NCI-H82 treated with DMSO at 0.1 percent for 48 hours (cell line): ENCODE data around the gene HPCAL1.

Experiments
- DNase-seq: peaks from one replicate; lab custom pipeline; 2025; ENCODE audit not compliant: unreplicated experiment; lab: John Stamatoyannopoulos, UW

The HPCAL1 gene

GRCh38 chr2:10269291-10269690, 33.4 kb upstream of the HPCAL1 start:
- DNase-seq = no peak

- no peak for DNase-seq
These were observed 32.7 kb upstream of the HPCAL1 start for GRCh38 chr2:10269711-10270610.

- no peak for DNase-seq
These were observed 31.2 kb upstream of the HPCAL1 start for GRCh38 chr2:10271509-10271908.

- DNase-seq = no peak
These were observed 30.8 kb upstream of the HPCAL1 start for GRCh38 chr2:10271946-10272345.

- DNase-seq = no peak
These were observed 30.2 kb upstream of the HPCAL1 start for GRCh38 chr2:10272464-10272863.

- no peak for DNase-seq
These were observed 29.2 kb upstream of the HPCAL1 start for GRCh38 chr2:10273215-10274175.

GRCh38 chr2:10274376-10274775, 28.3 kb upstream of the HPCAL1 start:
- DNase-seq = no peak

- DNase-seq = no peak
These were observed 27.5 kb upstream of the HPCAL1 start for GRCh38 chr2:10274983-10275802.

GRCh38 chr2:10276481-10277292, 26.0 kb upstream of the HPCAL1 start:
- no peak for DNase-seq

- no peak for DNase-seq
These were observed 25.2 kb upstream of the HPCAL1 start for GRCh38 chr2:10277293-10278028.

- DNase-seq = no peak
These were observed 24.5 kb upstream of the HPCAL1 start for GRCh38 chr2:10278029-10278762.

GRCh38 chr2:10278763-10279471, 23.8 kb upstream of the HPCAL1 start:
- no peak for DNase-seq

GRCh38 chr2:10279472-10279870, 23.2 kb upstream of the HPCAL1 start:
- no peak for DNase-seq

GRCh38 chr2:10279946-10280463, 22.7 kb upstream of the HPCAL1 start:
- no peak for DNase-seq

GRCh38 chr2:10281891-10282290, 20.8 kb upstream of the HPCAL1 start:
- DNase-seq = no peak

- DNase-seq = no peak
These were observed 20.0 kb upstream of the HPCAL1 start for GRCh38 chr2:10282611-10283105.
